Urothelium cell line (cell line): ENCODE data around the gene SLC6A17.

Experiments
- DNase-seq: peaks from one replicate; pipeline ENCODE4 v3.0.0; 2011; ENCODE audit warnings: low spot score, mixed read lengths
- FAIRE-seq: peaks from 2 replicates; lab custom pipeline; 2011; peaks lifted over from hg19 to GRCh38; lab: Jason Lieb, UNC

Gene SLC6A17

DNA sequence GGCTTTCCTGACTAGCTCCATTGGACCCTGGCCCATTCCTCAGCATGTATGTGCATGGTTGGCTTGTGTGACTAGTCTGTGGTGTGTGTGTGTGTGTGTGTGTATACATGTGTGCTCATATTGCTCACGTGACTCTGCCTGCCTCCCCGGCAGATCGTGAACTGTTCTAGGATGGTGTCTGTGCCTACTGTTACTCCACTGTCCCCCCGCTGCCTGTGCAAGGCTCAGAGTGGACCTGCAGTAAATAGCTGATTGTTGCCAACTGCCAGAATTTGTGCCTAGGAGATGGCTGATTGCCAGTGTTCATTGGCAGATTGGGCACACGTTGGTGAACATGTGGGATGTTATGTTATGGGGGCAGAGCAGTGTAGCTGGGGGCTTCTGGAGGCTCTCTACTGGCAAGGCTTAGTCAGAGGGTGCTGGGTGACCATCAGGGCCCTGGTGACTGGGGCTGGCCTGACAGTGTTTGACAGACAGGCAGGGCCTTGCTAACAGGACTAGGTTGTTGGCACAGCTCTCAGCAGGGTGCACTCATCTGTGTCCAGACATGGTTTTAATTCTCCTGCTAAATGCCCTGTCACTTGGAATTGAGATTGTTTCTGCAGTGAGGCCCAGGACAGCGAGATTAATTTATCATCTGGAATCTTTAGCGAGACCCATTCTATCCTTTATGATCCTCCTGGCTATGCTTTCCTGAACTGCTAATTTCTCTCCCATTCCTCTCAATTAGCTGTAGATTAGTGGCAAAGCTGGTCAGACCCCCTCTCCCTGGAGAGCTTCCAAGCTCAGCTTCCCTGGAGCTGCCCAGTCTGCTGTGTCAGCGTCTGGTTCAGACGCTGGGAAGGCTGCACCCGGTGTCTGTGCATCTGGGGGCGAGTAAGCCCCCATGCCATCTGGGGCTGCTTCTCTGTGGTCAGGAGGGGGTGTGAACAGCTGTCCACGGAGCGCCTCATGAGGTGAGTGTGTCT, 20.8 kb downstream of the SLC6A17 start:
- FAIRE-seq (peak; percentile 93), DNase-seq (no peak)

DNA sequence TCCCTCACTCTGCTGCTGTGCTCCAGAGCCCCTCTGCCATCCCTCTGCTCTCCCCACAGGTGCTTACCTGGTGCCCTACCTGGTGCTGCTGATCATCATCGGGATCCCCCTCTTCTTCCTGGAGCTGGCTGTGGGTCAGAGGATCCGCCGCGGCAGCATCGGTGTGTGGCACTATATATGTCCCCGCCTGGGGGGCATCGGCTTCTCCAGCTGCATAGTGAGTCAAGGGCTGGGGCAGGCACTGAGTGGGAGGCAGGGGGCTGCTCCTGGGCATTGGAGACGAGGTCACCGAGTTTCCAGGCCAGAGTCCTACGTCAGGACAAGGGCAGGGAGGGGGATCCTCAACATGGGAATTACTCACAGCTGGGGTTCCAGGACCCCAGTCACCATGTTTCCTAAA, 21.7 kb downstream of the SLC6A17 start:
- FAIRE-seq (no peak), DNase-seq (no peak)

DNA sequence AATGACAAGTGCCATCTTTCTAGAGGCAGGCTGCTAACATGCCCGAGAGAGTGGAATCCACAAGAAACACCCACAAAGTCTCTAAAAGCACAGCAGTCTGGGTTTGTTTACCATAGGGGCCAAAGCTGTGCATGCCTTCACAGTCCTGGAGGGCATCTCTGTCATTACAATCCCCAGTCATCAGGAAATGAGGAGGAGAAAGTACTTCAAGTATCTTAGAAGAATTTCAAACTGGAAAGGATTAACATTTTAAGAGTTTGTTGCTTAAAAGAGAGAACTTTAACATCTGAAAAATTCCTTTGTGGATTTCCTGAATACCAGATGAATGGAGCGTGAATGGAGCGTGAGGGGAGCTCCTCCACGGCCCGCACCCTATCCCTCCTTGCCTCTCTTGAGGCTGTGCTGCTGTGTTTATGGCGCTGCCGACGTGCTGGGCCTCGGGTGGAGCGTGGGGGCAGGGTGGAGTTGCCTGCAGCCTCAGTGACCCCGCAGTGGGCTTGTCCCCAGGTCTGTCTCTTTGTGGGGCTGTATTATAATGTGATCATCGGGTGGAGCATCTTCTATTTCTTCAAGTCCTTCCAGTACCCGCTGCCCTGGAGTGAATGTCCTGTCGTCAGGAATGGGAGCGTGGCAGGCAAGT, 23.3 kb downstream of the SLC6A17 start:
- DNase-seq (no peak), FAIRE-seq (no peak)

DNA sequence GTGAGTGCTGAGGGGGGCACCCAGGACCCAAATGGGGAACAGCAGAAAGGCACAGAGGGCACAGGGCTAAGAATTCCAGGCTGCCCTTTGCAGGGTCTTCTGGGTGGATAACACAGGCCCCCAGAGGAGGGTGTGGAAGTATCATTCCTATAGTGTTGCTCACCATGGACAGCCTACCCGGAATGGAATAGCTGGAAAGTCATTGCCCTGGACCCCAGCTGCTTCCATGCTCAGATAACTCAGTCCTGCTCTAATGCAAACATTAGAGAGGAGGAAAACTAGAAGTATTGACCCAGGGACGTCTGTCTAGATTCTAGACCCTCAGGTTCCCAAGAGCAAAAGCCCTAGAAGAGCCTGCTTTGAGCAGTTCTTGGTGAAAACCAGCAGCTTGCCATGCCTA, 24.7 kb downstream of the SLC6A17 start:
- FAIRE-seq (no peak), DNase-seq (no peak)

DNA sequence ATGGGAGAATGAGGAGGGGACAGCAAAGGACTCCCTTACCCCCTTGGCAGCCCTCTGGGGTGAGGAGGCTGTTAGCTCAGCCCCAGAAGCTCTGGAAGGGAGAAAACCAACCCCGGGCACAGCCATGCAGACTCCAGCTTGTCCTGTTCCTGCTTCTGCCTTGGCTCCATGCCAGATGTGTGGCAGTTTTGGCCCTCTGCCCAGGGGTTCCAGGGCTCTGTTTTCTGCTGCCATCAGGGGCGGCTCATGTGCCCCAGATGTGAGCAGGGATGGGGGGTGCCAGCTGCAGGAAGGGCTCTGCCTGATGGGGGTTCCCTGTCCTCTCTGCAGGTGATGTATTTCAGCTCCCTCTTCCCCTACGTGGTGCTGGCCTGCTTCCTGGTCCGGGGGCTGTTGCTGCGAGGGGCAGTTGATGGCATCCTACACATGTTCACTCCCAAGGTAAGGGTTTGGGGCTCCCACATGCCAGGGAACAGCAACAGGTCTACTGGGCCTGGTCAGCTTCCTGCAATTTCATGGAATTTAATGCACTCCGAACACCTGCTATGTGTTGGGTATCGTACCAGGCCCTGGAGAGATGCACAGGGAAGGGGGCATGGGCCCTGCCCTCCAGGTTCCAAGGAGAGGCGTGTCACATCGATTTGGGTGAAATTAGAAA, 26.1 kb downstream of the SLC6A17 start:
- no peak for FAIRE-seq
- DNase-seq = no peak

DNA sequence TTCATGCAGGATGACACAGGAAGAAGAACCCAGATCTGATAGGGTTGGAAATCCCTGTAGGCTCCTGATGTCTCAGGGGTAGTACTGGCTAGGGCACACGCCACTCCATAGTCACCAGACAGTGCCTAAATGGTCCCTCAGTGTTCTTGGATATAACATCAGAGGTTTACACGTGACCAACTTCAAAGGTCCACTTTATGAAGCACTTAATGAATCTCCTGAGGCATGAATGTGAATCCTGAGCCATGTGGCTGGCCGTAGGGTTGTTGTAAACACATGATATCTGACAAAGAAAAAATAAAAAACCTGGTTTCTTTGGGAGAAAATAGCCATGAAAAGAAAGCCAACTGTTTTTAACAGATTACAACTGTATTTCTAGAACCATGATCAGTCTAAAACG, 27.5 kb downstream of the SLC6A17 start:
- no peak for FAIRE-seq
- DNase-seq = no peak

DNA sequence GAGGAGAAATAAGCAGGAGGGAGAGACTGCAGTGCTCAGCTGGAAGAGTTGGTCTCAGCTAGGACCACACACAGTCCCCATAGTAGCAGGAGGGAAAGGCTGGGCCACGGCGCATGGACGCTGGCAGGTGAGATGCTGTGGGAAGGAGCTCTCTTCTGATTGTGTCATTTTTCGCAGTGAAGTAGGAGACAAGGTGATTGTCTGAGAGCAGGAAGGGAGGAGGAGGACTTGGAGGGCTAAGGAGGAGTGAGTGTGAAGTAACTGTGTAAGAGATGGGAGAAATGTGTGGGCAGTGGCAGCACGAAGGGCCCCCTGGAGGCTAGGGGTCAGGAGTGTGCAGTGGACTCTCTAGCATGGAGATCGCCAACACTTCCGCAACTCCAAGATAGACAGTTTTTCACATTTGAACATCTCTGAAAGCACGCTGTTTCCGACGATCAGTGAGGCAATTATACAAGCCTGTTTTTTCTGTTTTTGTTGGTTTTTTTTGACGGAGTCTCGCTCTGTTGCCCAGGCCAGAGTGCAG, 33.4 kb downstream of the SLC6A17 start:
- DNase-seq (no peak), FAIRE-seq (no peak)

DNA sequence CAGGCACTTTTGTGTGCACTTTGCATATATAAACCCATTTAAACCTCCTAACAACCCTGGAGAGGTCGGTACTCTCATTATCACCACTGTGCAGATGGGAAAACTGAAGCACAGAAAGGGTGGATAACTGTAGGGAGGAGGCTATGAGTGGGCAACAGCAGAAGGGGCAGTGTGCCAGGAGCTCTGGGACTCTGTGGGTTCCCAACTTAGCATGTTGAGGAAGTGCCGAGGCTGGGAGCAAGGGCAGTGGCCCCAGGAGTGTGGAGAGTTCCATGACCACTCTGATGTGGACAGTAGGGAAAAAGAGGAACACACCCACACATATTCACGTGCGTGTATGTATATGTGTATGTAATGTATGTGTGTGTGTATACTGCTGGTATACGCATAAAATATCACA, 34.2 kb downstream of the SLC6A17 start:
- FAIRE-seq = no peak
- no peak for DNase-seq

DNA sequence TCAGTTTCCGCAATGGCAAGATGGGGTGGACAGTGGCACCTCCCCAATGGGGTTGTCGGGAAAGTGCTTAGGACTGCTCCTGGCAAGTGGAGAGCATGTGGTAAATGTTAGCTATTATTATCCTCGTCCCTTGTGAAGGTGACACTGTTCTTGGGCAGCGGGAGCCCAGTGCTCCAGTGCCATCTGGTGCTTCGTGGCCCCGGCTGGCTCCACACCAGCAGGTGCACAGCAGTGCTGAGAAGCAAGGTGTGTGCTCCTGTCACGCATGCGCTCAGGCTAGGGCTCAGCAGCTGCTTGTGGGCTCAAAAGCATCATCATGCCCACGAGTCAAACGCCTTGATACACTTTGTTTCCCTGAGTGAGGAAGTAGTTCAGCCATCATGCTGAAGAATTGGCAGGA, 34.9 kb downstream of the SLC6A17 start:
- FAIRE-seq = no peak

DNA sequence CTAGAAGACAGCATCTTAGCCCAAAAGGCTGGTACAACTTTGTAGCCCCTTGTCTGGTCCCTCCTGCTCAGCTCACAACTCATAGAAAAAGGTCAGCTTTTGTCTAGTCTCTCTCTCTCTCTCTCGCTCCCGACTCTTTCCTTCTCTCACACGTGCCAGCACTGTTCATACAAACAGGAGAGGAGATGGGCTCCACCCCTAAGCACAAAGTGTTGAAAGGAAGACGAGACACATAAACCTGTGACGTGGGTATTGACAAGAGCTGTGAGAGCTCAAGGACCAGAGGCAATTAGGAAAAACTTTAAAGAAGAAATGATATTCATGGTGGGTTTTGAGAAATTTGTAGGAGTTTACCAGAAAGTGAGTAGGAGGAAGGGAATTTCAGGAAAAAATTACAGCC, 36.3 kb downstream of the SLC6A17 start:
- FAIRE-seq (no peak), DNase-seq (no peak)

More for the DNA sequence above, 34.9 kb downstream of the SLC6A17 start:
- DNase-seq = no peak

DNA sequence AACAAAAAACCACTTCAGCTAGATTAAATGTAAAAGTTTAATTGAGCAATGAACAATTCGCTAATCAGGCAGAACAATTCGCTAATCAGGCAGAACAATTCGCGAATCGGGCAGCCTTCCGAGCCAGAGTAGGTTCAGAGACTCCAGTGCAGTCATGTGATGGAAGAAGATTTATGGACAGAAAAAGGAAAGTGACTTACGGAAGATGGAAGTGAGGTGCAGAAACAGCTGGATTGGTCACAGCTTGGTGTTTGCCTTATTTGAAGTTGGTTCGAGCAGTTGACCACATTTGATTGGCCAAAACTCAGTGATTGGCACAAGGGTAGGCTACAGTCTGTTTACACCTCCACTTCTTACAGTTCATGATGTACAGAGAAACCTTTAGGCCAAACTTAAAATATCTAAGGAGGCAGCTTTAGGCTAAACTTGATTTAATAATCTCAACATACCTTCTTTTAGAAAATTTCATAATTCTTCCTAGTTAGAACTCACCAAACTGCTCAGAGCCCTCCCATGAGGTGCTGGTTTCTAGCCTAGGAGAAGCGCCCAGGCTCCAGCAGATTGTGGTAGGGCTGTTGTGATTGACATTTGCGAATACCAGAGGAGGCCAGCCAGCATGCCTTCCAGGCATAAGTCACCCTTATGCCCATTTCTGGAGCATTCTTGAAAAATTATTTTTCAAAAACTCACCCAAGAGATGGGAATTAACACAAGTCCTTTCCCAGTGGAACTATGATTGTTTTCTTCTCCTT, 37.0 kb downstream of the SLC6A17 start:
- no peak for DNase-seq
- FAIRE-seq = no peak

DNA sequence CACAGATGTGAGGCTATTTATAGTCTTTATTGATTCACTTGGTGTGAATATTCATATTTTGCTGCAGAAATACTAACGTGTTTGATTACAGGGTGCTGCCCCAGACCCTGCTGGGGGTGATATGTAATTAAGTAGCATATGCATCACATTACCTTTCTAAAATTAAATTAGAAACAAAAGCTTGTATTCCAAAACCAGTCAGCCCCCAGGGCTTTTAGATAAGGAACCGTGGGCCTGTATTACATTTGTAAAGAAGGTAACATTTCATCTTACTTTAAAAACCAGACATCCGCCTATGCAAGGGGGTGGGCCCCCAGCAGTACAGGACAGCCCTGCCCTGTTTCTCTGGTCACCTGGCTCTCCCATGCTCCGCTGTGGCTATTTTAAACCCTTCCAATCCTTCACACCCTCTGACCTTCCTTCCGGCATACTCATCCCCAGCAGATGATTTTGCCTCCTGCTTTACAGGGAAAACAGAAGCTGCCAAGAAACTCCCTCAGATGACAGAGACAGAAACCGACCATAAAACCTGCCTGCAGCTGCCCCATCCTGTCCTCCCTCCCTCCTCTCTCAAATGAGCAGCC, 37.8 kb downstream of the SLC6A17 start:
- DNase-seq (no peak), FAIRE-seq (no peak)

DNA sequence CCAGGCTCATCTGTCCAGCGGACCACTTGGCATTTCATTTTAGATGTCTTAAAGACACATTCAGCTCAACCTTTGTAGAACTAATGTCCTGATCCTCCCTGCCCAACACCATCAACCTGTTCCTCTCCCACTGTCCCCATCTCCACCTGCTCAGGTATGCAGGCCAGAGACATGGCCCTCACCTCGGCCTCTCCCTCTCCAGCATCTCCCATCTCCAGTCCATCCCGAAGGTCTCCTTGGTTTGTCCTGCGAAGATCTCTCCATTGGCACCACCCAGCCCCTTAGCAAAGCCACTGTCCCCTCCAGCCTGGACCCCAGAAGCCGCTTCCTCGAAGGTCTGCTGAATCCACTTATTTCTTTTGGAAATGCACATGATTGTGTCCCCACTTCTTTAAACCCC, 38.9 kb downstream of the SLC6A17 start:
- DNase-seq (no peak), FAIRE-seq (no peak)

DNA sequence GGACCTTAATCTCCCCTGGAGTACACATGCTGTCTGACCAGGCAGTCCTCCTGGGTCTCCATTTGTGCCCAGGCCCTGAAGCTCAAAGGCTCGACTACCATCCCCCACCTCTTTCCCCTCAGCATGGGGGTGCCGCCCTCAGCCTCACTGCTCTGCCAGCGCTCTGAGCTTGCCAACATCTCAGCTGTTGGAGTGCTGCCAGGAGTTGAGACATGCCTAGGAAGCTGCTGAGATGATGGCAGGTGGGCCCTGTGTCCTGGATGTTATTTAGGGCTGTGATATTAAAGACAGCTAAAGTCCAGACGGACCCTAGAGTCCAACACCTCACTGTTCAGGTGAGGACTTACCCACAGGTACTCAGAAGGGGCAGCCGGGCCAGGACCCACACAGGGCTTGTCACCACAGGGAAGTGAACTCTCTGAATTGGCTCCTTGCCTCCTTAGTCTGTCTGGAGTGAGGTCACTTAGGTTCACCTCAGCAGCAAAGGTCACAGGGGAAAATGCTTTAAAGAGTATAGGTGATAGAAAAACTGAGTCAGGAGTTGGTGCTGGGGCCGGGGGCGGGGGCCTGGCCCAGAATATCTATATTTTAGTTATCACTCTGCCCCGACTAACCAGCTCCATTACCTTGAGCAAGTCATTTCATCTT, 40.1 kb downstream of the SLC6A17 start:
- FAIRE-seq (no peak), DNase-seq (no peak)

DNA sequence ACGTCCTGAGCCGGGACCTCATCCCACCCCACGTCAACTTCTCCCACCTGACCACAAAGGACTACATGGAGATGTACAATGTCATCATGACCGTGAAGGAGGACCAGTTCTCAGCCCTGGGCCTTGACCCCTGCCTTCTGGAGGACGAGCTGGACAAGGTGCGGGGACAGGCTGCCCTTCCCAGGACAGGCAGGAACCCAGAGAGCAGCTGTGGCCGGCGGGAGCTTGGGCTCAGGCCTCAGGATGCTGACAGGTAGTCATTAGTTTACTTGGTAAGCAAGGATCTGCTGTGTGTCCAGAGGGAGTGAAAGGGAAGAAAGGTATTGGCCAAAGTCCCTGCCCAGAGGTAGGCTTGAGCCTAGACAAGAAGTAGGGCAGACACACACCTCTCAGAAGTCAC, 42.2 kb downstream of the SLC6A17 start:
- DNase-seq (no peak), FAIRE-seq (no peak)

DNA sequence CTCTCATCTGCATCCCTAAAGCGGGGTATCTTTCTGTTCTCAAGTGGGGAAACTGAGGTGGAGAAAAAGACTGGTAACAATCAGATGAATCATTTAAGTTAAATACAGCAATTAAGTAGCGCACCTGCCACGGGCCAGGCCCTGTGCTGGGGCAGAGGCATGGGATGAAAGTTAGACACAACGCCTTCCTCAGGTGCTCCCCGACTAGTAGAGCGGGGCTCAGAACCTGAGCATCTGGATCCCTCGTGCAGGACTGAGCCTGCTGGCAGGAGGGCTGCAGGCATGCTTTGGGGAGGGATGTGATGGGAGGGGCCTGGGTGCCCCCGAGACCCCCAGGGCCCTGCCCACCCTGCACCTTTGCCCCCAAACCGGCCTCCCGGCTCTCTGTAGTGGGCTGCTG, 44.9 kb downstream of the SLC6A17 start:
- no peak for FAIRE-seq

DNA sequence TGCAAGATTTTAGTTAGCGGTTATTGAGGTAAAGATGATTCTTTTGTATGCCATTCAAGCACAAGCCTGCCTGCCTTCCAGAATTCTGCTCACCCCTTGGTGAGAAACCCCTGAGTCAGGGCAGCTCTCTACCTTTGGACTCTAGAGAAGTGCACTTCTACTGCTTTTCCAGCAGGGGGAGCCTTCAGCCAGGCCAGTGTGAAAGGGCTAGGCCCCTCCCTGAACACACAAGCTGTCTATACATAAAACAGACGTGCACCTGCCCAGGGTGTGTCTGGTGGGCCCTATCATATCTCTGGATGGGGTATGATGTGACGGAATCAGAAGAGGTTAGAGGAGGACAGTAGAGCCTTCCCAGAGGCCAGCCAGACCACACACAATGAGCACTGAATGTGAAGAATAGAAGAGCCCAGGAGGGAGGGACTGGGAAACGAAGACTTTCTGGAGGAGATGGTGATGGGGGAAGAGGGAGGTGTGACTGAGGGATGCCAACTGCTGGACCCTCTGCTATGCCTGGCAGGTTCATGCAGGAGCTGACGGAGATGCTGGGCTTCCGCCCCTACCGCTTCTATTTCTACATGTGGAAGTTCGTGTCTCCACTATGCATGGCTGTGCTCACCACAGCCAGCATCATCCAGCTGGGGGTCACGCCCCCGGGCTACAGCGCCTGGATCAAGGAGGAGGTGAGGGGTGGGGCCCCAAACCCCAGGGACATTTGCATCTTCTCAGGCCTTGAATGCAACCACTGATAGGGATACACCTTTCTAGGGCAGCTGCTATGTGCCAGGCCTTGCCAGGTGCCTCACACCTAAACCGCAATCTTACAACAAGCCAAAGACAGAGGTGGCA, 46.8 kb downstream of the SLC6A17 start:
- peak; percentile 91 for DNase-seq
- peak; percentile 81 for FAIRE-seq

More for the DNA sequence above, 44.9 kb downstream of the SLC6A17 start:
- no peak for DNase-seq

DNA sequence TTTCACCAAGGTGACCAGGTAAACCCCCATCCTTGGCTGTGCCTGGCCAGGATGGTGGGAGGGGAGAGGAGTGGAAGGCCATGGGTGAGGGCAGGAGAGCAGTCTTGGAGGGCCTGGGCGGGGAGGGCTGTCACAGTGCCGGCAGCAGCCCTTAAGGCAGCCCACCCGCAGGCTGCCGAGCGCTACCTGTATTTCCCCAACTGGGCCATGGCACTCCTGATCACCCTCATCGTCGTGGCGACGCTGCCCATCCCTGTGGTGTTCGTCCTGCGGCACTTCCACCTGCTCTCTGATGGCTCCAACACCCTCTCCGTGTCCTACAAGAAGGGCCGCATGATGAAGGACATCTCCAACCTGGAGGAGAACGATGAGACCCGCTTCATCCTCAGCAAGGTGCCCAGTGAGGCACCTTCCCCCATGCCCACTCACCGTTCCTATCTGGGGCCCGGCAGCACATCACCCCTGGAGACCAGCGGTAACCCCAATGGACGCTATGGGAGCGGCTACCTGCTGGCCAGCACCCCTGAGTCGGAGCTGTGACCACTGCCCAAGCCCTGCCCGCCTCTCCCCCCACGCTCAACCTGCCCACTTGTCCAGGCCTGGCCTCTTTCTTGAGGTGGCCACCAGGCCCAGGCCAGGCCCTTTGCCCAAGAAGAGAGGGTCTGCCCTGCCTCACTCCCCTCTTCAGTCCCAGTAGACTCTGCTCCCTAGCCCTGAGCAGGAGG, 47.8 kb downstream of the SLC6A17 start:
- FAIRE-seq = peak; percentile 27
- no peak for DNase-seq
